ENCODE results near the gene LCLAT1. TPM values are rescaled to one million over a fixed set of nuclear protein-coding genes. Genes with fewer than 3 reads are reported as not detected.

LCLAT1 gene
- total RNA-seq, 1 donor from 2014 or later = 21.8 TPM

- intact Hi-C loops (cut with micrococcal nuclease) = no loop called here
Observed at GRCh38 chr2:30686669-30687068, 239.6 kb downstream of the LCLAT1 start.

- intact Hi-C loops (cut with micrococcal nuclease) = no loop called here
Observed at GRCh38 chr2:30688956-30689401, 241.9 kb downstream of the LCLAT1 start.

GRCh38 chr2:30689496-30690125, 242.6 kb downstream of the LCLAT1 start:
- intact Hi-C loops (cut with micrococcal nuclease) = no loop called here

DNA sequence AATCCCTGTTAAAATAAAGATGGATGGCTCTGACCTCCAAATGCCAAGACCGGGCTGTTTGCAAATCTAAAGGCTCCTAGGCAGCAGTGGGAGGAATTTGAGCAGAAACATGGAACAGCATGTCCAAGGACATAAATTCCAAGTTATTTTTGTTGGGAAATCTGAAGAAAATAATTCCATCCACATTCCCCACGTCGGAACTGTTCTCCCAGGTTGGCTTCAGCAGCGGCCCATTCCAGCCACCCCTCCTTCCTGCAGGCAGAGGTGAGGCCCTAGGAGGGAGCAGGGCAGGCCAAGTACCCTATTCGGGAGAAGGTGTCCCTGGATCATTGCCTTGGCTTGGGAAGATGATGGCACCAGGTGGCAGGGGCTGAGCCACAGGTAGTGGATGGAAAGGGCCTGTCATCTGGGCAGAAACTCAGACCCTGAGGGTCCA, 243.1 kb downstream of the LCLAT1 start:
- intact Hi-C loops (cut with micrococcal nuclease) = no loop called here

DNA sequence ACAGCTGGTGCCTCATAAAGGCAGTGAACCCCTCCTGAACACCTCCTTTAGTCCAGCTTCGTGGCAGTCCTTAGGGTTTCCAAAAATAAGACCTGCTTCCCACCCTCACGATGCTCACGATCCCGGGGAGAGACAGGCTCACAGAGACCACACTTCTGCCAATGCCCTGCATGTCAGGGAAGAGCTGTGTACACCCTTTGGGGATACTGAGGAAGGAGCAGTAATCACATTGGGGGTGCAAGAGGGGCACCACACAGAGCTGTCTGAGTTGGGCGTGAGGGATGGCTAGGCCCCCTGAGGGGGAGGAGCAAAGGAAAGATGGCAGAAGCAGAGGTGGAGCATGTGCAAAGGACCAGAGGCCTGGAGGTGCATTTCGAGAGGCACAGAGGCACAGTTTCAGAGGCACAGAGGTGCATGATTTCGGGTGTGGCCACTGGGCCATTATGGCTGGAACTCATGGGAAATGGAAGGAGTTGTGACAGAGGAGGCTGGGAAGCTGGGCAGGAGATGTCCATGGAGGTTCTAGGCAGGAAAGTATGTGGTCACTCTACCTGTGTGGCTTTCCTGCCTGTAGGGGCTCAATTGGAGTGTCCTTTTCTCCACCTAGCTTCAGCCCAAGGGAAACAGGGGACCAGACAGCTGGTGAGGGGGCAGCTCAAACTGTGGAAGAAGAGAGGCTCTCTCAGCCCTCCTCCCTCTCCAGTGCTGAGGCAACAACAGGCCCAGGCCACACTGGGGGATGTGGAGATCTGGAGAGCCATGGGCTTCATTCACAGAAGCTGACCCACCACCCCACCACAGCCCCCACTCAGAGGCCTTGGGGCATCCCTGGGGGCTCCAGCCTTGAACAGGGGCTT, 244.3 kb downstream of the LCLAT1 start:
- intact Hi-C loops (cut with micrococcal nuclease) = no loop called here

- intact Hi-C loops (cut with micrococcal nuclease) = no loop called here
Observed at GRCh38 chr2:30691948-30692828, 245.1 kb downstream of the LCLAT1 start.

DNA sequence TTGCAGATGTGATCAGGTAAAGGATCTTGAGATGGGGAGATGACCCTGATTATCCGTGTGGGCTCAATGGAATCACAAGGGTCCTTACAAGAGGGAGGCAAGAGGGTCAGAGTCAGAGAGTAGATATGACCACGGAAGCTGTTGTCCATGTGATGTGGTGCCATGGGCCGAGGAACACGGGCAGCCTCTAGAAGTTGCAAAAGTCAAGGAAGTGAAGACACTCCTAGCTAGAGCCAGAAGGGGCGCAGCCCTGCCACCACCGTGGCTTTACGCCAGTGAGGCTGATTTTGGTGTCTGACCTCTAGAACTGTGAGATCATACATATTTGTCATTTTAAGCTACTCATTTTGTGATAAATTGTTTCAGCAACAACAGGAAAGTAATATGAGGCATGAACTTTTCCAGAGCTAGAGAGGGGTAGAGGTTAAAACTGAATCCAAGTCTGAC, 245.8 kb downstream of the LCLAT1 start:
- intact Hi-C loops (cut with micrococcal nuclease) = no loop called here

Other genes starting within 250 kb of the LCLAT1 start
- 134 and 135 TPM in 2 replicates for gene LBH, start 215.7 kb upstream of the LCLAT1 start, total RNA-seq

Measured in T-helper 1 cell treated with Interleukin-12 subunit alpha and Interleukin-12 subunit beta and Interleukin-4 antibody, amounts not matched to agents 30 ng/mL and 1 ng/mL, for 36 hours (primary cell).